22Rv1 (cell line): ENCODE data around the gene NAV2.

Experiments
- ZFX ChIP-seq: fragments of 450-650 bp; IDR thresholded peaks from 2 replicates; pipeline ENCODE4 v1.6.1; 2017; ENCODE audit warnings: antibody characterized with exemption, borderline replicate concordance
- TF ChIP-seq, protein P1 (sequence below): fragments of 450-650 bp; IDR thresholded peaks from 2 replicates; pipeline ENCODE4 v1.5.1; 2017; ENCODE audit warnings: mild to moderate bottlenecking

DNA sequence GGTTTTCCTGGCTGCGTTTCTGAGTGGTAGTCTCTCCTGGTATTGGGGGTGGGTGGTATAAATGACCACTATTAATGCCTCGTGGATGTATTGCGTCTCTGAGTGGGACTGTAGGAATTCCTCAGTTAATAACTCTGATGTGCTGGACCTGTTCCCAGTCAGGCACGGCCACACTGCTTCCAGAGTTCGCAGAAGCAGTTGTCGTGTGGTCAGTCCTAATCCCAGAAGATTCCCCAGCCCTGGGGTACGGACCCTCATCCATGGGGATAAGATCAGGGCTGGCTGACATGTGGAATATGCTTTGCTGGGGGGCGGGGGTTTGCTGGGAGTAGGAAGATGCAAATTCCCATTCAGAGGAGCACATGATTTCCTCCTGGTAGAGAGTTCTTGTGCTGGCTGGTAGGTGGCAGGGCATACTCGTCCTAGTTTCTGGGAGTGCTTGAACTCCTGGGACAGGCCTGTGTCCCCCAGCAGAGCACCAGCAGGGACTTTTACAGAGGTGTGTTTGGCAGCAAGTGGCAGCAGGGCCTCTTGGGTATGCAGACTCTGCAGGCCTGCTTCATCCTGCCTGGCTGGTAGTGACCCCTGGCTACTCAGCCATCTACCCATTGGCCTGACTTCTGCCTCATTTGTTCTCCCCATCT, 157.4 kb downstream of the NAV2 start:
- TF ChIP-seq, protein P1, sequence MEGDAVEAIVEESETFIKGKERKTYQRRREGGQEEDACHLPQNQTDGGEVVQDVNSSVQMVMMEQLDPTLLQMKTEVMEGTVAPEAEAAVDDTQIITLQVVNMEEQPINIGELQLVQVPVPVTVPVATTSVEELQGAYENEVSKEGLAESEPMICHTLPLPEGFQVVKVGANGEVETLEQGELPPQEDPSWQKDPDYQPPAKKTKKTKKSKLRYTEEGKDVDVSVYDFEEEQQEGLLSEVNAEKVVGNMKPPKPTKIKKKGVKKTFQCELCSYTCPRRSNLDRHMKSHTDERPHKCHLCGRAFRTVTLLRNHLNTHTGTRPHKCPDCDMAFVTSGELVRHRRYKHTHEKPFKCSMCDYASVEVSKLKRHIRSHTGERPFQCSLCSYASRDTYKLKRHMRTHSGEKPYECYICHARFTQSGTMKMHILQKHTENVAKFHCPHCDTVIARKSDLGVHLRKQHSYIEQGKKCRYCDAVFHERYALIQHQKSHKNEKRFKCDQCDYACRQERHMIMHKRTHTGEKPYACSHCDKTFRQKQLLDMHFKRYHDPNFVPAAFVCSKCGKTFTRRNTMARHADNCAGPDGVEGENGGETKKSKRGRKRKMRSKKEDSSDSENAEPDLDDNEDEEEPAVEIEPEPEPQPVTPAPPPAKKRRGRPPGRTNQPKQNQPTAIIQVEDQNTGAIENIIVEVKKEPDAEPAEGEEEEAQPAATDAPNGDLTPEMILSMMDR, result no peak
- no peak for TF ChIP-seq ZFX
